Activated CD4-positive, alpha-beta T cell treated with anti-CD3 and anti-CD28 coated beads, Interleukin-2, amount 50 U/mL, for 16 hours (primary cell): ENCODE results near the gene DCAF4.
"Not testable (repeated sequence)": the region's sequence is repeated elsewhere in the genome, so short reads cannot be mapped to it uniquely, and the experiment has no call there.

ENCODE experiments used
- DNase-seq: peaks from one replicate; pipeline ENCODE4 v3.0.0-alpha.2; 2020

The DCAF4 gene

DNA sequence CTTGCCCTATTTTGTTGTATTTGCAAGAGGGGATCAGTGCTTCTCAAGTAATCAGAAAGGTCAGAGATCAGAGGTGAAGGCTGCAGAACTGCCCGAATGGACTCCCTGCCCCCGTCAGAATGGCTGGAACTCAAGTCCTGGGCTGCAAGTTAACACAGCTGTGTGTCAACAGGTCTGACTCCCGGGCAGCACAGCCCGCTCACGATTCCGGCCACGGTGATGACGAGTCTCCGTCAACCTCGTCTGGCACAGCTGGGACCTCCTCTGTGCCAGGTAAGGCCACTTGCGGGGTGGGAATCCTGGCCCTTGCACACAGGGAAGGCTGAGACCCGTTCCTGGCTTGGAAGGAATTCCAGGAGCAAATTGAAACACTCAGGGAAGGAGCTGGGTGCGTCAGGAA is 13.4 kb downstream of the DCAF4 start:
- DNase-seq = no peak

DNA sequence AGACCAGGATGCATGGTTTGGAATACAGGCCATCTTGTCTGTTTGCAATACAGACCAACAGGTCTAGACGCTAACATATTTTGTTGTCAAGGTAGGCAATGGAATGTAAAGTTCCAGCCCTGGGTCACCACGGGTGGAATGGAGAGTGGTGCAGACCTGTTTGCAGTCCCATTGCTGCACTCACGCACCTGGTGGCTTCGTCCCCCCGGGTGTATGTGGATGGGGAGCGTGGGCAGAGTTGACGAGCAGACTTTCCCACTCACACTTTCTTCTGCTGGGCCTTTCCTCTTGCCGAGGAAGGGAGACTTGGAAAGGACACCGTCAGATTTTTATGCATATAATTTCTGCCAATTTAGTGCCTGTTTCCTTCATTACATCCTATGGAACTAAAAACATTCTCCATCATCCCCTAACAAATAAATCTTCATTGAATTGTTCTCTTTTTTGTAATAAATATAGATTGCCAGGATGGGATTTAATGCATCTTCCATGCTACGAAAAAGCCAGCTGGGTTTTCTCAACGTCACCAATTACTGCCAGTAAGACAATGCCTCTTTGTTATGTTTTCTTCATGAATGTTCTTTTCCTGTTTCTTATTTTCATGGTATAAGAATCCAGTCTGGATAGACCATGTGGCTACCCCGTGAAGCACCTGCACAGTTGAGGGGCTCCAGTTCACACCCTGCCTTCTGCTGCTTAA is 15.2 kb downstream of the DCAF4 start:
- DNase-seq = no peak

DNA sequence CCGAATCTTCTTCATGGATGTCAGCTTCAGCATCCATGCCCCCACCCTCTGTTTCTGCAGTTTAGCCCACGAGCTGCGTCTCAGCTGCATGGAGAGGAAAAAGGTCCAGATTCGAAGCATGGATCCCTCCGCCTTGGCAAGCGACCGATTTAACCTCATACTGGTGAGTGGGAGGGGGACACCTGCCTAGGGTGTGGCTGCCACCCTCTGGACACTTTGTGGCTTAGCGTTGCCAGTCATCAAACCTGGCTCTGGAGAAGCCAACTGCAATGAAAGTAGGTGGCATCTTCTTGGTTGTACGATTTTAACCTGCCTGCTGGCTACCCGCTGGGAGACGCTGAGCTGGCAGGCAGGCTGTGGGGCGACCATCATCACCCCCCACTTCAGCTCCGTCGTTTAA is 16.7 kb downstream of the DCAF4 start:
- no peak for DNase-seq

DNA sequence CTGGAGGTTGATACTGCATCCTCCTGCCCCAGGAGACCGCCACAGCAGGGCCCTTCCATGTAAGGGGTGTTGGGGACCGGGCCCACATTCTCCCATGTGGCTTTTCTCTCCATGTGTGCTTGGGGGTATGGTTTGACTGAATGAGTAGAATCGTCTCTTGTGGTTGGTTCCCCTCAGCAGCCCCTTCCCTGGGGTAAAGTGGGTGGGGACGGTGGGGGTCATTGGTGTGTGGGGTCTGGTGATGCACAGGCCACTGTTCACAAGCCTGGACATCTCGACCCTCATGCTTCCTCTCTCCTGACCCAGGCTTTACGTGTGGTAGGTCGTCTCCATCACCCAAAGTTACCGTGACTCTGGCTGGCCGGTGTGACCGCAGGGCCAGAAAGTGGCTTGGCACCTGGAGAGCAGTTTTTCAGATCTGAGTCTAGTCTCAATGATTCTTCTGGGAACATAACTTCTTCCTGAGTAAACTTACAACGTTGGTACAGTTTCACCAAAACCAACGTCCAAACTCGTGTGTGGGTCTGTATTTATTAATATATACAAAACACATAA is 17.7 kb downstream of the DCAF4 start:
- no peak for DNase-seq

DNA sequence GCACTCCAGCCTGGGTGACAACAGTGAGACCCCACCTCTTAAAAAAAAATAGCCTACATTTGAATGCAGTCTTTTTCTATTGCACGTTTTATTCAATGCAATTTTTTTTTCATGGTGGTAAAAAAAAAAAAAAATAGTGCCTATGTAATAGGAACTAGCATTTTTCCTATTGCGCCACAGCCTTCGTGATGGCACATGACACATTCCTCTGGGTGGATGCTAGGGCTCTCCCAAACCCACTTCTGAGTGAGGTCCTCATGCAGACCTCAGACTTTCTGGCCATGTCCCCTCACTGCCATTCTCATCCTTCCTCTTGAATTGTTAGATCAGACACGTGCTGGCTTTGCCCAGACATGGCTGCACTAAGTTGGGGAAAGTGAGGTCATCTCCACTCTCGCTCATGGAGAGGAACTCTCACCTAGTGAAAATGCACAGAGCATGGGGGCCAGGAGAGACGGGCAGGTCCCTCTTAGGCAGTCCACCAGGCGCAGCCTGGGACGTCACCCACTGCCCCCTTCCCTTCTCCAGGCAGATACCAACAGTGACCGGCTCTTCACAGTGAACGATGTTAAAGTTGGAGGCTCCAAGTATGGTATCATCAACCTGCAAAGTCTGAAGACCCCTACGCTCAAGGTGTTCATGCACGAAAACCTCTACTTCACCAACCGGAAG is 19.2 kb downstream of the DCAF4 start:
- DNase-seq = no peak

DNA sequence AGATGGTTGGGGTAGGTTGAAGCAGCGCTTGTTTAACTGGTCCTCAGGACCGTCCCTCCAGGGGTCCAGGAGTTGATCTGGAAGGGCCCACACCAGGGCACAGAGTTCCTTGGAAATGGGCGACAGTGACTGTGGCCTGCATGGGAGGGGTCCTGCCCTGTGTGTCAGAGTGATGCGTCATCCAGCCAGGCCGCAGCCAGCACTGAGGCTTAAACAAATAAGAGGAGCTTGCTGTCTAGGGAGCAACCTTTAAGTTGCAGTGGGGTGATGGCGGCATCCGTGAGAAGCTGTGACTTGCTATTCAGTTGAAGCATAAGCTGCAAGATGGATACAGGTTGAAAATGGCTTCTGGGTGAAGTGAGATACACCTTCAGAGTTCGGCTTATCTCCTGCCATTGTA is 20.2 kb downstream of the DCAF4 start:
- no peak for DNase-seq

DNA sequence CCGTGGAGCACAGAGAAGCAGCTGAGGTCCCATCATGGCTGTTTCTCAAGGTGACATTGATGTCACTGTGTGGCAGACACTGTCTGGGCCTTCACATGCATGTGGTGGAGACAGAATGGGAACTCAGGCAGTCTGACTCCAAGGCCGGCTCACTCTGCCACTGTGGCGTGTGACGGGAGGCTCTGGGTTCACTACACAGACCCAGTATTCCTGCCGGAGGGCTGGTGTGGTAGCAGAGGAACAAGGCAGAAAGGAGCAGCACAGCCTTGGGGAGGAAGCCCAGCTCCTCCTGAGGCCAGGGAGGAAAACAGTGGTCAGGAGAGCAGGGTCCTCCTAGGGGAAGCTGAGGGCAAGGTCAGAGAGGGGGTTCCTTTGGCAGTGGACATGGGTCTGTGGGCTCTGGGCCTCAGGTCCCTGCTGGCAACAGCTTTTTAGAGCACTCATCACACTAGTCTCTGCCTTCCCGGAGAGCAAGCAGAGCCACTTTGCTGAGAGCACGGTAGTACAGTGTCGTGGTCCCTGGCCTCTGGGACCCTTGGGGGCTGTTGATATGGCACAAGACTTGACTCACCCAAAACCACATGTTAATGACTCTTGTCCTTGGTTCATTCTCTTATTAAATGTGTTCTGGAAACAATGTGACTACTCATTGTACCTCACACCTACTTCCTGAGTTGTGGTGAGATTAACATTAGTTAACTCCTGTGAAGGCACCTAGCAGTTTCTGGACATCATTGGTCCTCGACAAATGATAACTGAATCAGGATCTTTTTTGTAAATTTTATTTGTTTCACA is 21.3 kb downstream of the DCAF4 start:
- DNase-seq = peak; percentile 19

DNA sequence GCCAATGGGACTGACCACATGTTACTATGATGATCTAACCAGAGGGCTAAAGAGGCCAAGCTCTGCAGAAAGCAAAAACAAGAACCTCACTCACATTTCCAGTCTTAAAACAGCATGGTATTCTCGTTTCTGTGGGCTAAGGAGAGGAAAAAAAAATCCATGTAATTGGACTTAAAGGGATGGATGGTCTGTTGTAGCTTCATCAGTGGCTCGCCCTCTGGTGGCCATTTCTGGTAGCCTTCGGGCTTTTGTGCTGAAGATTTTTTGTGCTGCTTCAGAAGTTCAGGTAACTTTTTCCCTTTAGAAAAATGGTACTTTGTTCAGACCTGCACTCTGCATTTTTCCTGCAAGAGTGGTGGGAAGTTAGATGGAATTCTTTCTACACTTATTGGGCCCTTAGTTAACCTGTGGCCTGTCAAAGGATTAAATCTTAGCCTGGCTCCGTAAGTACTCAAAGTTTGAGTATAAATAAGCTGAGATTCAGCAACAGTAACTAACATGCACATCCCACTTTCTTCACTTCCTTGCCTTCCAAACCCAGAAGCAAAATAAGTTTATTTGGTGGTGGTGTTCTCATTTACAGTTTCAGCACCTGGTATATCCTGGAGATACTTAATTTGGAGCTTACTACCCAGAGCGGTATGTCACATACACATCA is 22.3 kb downstream of the DCAF4 start:
- peak; percentile 52 for DNase-seq

DNA sequence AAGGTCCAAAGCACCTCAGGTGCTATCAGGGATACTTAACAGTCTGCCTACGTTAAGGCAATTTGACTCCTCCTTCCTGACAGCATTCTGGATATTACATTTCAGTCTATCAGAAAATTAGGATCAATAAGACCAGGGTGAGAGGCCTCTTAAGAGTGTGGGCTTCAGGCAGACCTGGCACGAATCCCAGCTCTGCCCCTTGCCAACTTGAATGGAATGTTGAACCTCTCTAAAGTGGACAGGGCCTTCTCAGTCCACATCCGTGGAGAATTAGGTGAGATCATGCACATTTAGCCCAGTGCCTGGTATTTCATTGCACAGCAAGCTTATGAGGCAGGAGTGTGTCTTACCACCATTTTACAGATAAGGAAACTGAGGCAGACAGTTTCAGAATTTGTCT is 25.9 kb downstream of the DCAF4 start:
- DNase-seq = no peak

DNA sequence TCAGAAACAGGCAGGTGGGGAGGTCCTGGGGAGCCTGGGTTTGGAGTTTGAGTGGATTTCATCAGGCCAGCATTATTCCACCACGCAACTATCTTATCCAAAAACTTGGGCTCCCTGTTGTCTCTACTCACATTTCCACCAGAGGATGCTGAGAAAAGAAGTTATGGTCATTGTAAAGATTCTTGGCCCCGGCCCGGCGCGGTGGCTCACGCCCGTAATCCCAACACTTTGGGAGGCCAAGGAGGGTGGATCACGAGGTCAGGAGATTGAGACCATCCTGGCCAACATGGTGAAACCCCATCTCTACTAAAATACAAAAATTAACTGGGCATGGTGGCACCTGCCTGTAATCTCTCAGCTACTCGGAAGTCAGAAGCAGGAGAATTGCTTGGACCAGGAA is 30.5 kb downstream of the DCAF4 start:
- DNase-seq = not testable (repeated sequence)

DNA sequence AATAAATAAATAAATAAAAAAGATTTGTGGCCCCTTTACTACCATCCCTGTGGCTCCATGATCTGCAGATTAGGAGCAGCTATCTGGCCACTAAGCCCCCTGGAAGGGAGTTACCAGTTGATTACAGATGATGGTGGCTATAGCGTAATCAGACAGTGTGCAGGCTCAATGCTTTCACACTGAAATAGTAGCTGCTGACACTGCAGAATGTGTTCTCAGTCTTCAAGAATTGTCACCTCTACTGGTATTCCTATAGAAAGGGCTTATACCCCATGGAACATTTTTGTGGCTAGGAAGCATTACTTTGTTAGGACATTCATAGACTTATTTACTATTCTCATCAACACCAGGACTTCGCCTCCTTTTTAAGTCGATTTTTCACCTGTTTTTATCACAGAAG is 30.9 kb downstream of the DCAF4 start:
- no peak for DNase-seq

DNA sequence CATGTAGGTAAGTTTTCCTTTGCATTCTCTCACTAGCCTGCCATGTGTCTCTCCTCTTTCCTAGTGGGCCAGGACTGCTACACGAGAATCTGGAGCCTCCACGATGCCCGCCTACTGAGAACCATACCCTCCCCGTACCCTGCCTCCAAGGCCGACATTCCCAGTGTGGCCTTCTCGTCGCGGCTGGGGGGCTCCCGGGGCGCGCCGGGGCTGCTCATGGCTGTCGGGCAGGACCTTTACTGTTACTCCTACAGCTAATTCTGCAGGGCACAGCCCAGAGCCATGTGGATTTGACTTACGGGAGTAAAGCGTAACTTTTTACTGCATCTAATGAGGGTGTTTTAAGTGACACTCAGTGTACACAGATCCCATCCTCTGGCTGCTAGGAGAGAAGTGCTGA is 32.3 kb downstream of the DCAF4 start:
- no peak for DNase-seq

DNA sequence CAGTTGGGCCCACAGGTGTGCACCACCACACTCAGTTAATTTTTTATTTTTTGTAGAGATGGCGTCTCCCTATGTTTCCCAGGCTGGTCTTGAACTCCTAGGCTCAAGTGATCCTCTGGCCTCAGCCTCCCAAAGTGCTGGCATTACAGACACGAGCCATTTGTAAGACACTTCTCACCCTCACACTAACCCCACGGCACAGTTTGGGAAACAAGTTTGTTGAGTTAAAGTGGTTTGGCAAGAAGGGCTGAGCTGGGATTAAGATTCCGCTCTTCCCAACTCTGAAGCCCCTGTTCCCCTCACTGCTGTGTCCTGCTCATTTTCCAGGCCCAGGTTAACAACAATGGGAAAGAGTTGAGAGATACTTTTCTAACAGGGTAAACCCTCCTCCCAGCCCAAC is 34.8 kb downstream of the DCAF4 start:
- not testable (repeated sequence) for DNase-seq

DNA sequence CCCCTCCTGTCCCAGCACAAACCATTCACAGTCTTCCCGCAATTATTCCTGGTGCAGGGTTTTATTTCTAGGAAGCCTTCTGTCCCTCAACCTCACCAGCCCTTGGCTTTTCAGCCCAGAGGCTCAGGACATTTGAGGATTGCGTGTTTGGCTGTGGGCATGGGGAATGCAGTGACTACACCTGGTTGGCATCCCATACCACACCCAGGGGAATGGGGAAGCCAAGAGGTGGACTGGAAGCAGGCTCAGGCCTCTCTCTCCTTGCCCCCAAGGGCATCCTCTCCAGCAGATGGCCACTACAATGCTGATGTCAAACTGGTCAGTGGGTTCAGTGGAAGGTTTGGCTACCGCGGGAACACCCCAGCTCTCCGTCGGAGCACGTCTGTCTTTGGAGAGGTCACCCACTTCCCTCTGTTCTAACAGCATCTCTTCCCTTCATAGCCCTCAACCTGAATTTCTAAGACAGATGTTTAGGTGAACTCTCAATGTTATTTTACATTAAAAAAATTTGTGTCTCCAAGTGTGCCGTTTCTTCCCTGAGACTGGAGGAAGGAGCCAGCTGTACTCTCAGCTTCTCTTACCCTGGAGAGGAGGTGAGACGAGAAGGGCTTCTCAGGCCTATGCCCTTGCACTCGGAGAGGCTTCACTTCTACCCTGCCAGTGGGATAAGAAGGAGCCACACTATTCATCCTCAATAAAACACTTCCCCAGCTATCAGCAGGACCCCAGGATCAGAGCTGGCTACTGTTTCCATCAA is 35.5 kb downstream of the DCAF4 start:
- no peak for DNase-seq

DNA sequence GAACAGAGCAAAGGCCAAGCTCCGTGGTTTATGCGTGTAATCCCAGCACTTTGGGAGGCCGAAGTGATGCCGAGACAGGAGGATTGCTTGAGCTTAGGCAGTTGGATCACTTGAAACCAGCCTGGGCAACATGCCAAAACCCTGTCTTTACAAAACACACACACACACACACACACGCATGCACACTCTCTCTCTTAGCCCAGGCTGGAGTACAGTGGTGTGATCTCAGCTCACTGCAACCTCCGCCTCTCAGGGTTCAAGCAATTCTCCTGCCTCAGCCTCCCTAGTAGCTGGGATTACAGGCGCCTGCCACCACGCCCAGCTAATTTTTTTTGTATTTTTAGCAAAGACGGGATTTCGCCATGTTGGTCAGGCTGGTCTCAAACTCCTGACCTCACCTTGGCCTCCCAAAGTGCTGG is 36.1 kb downstream of the DCAF4 start:
- DNase-seq = not testable (repeated sequence)

DNA sequence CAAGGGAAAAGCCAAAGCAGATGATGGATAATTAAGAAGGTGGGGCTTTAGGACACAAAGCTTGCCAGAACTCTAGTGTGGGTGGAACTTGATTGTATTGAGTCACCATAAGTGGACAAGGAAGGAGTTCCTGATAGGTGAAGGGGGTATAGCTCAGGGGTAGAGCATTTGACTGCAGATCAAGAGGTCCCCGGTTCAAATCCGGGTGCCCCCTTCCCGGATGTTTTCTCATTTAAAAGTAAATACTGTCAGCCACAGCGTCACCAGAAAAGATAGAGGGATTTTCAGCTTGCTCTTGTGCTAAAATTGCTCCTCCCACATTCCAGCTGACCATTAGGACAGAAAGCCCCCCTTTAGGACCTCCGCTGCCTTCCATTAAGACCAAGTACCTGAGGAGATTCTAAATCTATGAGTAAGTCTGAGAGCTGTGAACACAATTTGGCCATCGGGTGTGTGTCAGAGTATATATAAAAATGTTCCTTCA is 36.6 kb downstream of the DCAF4 start:
- DNase-seq = peak; percentile 18

DNA sequence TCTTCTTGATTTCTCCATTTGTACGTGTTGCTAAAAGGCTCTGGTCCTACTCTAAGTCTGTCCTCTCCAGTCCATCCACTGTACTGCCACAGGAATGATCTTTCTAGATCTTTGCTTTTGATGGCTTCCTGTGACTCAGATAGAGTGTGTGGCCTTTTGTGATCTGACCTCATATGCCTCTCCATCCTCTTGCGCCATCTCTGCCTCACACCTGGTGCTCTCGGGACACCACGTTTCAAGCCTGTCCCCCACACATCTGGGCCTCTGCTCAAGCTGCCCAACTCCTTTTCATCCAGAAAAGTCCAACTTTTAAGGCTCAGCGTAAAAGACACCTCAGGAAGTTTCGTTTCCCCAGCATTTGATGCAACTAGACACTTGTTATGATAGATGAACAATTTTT is 39.0 kb downstream of the DCAF4 start:
- DNase-seq = peak; percentile 21

DNA sequence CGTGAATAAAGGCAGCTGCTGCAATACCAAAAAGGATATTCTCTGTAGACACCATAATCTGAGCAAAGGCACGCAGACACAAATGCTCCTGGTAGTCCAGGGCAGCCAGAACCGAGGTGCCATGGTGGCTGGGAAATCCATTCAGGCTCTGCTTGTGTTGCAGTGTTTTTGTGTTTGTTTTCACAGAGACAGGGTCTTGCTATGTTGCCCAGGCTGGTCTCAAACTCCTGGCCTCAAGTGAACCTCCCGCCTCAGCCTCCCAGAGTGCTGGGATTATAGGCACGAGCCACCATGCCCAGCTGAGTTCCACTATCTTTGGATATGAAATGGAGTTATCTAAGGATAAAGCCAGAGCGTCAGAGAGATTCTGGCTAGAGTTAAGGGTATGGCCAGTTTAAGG is 39.8 kb downstream of the DCAF4 start:
- DNase-seq = no peak

DNA sequence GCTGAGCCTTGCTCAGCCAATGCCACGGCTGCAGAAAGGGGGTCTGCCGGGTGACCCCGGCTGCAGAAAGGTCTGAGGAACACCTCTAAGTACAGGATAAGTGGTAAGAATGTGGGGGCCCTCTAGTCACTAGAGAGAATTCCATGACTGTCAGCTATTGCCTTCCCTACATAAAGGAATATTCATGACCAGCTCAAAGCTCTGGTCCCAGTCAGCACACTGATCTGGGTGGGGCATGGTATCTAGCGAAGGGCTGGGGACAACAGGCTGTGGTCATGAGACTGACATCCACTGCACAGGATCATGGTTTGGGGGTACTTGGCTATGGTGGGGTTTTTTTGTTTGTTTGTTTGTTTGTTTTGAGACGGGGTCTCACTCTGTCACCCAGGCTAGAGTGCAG is 42.1 kb downstream of the DCAF4 start:
- DNase-seq = no peak

DNA sequence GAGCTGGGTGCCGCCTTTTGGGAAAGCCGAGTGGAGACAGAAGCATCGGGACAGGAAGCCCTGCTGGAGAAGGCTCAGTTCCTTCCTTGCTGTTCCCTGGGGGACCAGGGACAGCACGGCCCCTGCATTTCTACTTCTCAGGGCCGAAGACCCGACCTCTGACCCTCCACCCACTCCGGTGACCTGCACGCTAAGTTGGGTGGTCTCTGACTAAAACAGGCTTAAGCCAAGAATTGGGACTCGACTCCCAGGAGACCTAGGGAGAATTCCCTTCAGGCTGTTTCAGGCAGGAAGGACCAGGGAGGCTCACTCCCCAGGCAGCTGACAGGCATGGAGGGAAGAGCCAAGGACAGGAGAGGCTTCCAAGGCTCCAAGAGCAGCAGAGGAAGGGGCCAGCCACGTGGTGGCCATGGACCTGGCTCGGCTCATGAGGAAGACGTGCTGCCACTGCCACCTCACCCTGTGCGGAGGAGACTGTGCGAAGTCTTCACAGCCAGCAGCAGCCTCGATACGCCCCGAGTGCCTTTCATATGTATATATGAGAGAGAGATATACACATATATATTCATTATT is 43.9 kb downstream of the DCAF4 start:
- DNase-seq = no peak

DNA sequence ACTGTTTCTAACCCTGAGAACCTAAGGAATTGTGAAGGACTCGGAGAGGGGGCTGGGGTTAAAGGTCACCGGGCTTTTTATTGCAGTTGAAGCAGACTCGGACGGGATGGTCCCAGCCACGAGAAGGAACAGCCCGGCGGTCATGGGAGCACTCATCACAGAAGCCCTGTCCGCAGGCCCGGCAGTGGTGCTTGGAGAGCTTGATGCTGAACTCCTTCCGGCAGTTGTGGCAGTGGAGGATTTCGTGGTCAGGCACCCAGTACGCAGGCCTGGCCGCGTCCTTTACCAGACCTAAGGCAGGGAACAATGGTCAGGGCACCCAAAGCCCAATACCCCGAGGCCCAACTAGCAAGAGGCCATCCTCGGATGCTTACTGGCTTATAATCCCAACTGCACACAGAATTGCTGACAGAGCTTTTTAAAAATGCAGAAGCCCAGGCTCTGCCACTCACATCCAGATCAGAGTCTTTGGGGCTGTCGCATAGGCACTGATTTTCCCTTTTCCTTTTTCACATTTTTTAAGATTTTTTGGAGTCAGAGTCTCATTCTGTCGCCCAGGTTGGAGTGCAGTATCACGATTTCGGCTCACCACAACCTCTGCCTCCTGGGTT is 44.7 kb downstream of the DCAF4 start:
- DNase-seq = no peak
